Esophagus muscularis mucosa (tissue), 4 donors: ENCODE measurements around the gene MYL6.

Experiments used
- EP300 ChIP-seq: sonication (generic); formaldehyde crosslinking; IDR thresholded peaks from one replicate; pipeline ENCODE4 v1.6.1; 2017; ENCODE audit warnings: antibody characterized with exemption
- POLR2A ChIP-seq: fragments of 450-650 bp; IDR thresholded peaks from one replicate; pipeline ENCODE4 v1.6.1; 2017; ENCODE audit warnings: antibody characterized with exemption, moderate library complexity, mild to moderate bottlenecking, low read depth
- POLR2AphosphoS5 ChIP-seq, 2 donors: sonication (generic); formaldehyde crosslinking; IDR thresholded peaks; one replicate each; pipeline ENCODE4 v1.6.1; 2017; ENCODE audit warnings: antibody characterized with exemption in 2 of 2
- TF ChIP-seq, protein P1 (sequence below), 3 experiments: fragments of 200-600 bp in 2 of 3; fragments of 450-650 bp in 1 of 3; sonication (generic) in 2 of 3; IDR thresholded peaks; one replicate each; pipeline ENCODE4 v1.5.1; 2017 to 2019; ENCODE audit warnings: antibody characterized with exemption in 3 of 3, mild to moderate bottlenecking in 2 of 3, moderate library complexity in 1 of 3

DNA sequence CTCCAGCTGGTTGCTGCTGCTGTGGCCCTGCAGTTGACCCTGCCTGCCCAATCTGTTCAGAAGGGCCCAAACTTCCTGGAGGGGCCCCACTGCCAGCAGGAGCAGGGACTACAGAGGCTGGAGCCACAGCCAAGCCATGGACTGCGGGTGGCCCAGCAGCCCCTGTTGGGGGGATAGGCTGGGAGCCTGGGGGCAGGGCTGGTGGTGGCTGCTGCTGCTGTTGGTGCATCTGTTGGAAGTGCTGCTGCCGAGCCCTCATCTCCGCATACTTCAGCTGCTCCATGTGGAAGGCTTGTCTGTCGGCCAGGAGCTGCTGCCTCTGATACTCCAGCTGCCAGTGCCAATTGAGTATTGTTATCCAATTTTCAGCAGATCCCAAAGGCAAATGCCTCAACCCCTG lies 7.2 kb downstream of the MYL6 start:
- TF ChIP-seq POLR2A = no peak
- TF ChIP-seq, protein P1, sequence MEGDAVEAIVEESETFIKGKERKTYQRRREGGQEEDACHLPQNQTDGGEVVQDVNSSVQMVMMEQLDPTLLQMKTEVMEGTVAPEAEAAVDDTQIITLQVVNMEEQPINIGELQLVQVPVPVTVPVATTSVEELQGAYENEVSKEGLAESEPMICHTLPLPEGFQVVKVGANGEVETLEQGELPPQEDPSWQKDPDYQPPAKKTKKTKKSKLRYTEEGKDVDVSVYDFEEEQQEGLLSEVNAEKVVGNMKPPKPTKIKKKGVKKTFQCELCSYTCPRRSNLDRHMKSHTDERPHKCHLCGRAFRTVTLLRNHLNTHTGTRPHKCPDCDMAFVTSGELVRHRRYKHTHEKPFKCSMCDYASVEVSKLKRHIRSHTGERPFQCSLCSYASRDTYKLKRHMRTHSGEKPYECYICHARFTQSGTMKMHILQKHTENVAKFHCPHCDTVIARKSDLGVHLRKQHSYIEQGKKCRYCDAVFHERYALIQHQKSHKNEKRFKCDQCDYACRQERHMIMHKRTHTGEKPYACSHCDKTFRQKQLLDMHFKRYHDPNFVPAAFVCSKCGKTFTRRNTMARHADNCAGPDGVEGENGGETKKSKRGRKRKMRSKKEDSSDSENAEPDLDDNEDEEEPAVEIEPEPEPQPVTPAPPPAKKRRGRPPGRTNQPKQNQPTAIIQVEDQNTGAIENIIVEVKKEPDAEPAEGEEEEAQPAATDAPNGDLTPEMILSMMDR (IDR thresholded peaks at IDR 0.05) = no peak
- TF ChIP-seq EP300 = no peak
- TF ChIP-seq POLR2AphosphoS5 (IDR thresholded peaks at IDR 0.05) = no peak
